Keratinocyte (primary cell): ENCODE data around the gene SRCIN1. TPM values are rescaled to one million over a fixed set of nuclear protein-coding genes. Genes with fewer than 3 reads are reported as not detected.

Experiments used
- DNase-seq: peaks from one replicate; pipeline ENCODE4 v3.0.0-alpha.2; 2011; ENCODE audit warnings: low read depth, missing footprints, low spot score
- FAIRE-seq: peaks from 2 replicates; lab custom pipeline; 2011; peaks lifted over from hg19 to GRCh38; lab: Jason Lieb, UNC
- H2AFZ ChIP-seq: 2 replicates; pipeline ENCODE4 v1.6.0; 2012; ENCODE audit warnings: low read length, control low read depth, inconsistent platforms; ENCODE audit not compliant: control insufficient read depth
- H3K27ac ChIP-seq: 2 replicates; pipeline ENCODE4 v1.5.1; 2011; ENCODE audit warnings: low read length; ENCODE audit not compliant: control insufficient read depth, insufficient read depth
- H3K27me3 ChIP-seq: 3 replicates; pipeline ENCODE4 v1.6.0; 2011; ENCODE audit warnings: low read length; ENCODE audit not compliant: control insufficient read depth, insufficient read depth; ENCODE audit errors: extremely low read depth
- H3K36me3 ChIP-seq, 2 experiments: 2 replicates in 1 of 2; 3 replicates in 1 of 2; pipeline ENCODE4 v1.5.1; 2011; ENCODE audit warnings: low read length in 2 of 2, mild to moderate bottlenecking in 1 of 2; ENCODE audit not compliant: control insufficient read depth in 2 of 2, insufficient read depth in 2 of 2; ENCODE audit errors: extremely low read depth in 1 of 2
- H3K4me1 ChIP-seq: 3 replicates; pipeline ENCODE4 v1.5.1; 2011; ENCODE audit warnings: low read length; ENCODE audit not compliant: control insufficient read depth, insufficient read depth; ENCODE audit errors: extremely low read depth
- H3K4me2 ChIP-seq: 3 replicates; pipeline ENCODE4 v1.6.0; 2011; ENCODE audit warnings: low read depth, low read length; ENCODE audit not compliant: control insufficient read depth, insufficient read depth; ENCODE audit errors: extremely low read depth
- H3K4me3 ChIP-seq, 3 experiments: fragments of 200-600 bp in 1 of 3; sonication (generic) in 1 of 3; 2 replicates in 2 of 3; 3 replicates in 1 of 3; pipeline ENCODE4 v1.5.1; 2011 to 2016; ENCODE audit warnings: low read length in 3 of 3, mild to moderate bottlenecking in 3 of 3, control low read depth in 2 of 3, inconsistent platforms in 1 of 3, low read depth in 1 of 3, mixed read lengths in 1 of 3, mixed run types in 1 of 3, moderate library complexity in 1 of 3; ENCODE audit not compliant: control insufficient read depth in 2 of 3, insufficient read depth in 2 of 3; ENCODE audit errors: extremely low read depth in 1 of 3
- H3K79me2 ChIP-seq: 2 replicates; pipeline ENCODE4 v1.6.0; 2012; ENCODE audit warnings: low read length; ENCODE audit not compliant: control insufficient read depth, insufficient read depth
- H3K9ac ChIP-seq: 3 replicates; pipeline ENCODE4 v1.6.0; 2011; ENCODE audit warnings: low read length; ENCODE audit not compliant: control insufficient read depth, insufficient read depth; ENCODE audit errors: extremely low read depth
- H3K9me1 ChIP-seq: 3 replicates; pipeline ENCODE4 v1.6.0; 2011; ENCODE audit warnings: low read length; ENCODE audit not compliant: control insufficient read depth, insufficient read depth; ENCODE audit errors: extremely low read depth
- H3K9me3 ChIP-seq: 2 replicates; pipeline ENCODE4 v1.5.1; 2012; ENCODE audit warnings: low read depth, low read length; ENCODE audit not compliant: control insufficient read depth
- H4K20me1 ChIP-seq: 3 replicates; pipeline ENCODE4 v1.6.0; 2011; ENCODE audit warnings: low read length; ENCODE audit not compliant: control insufficient read depth, insufficient read depth; ENCODE audit errors: extremely low read depth
- EZH2 ChIP-seq: IDR thresholded peaks from one replicate; pipeline ENCODE4 v1.6.1; 2012; ENCODE audit warnings: inconsistent platforms, mild to moderate bottlenecking, low read length, moderate library complexity
- dilution Hi-C: fragments of 300-500 bp; cut with MboI; formaldehyde crosslinking; loops from one replicate; pipeline ENCODE4 v1.7.0; 2020; ENCODE audit warnings: low sequenced_read_pairs; ENCODE audit not compliant: extremely low pct_ligation_motif_present
- polyA plus RNA-seq, 5 experiments: library from polyadenylated mRNA; depleted of rRNA in 3 of 5; stranded (reverse) in 3 of 5; stranded (forward) in 1 of 5; unstranded in 1 of 5; fragments of >200 nt; gene quantifications; 1 replicate in 1 of 5; 2 replicates in 3 of 5; 3 replicates in 1 of 5; pipeline versions ENCODE4 v1.2.1 to v1.2.3, GENCODE V29; 2011 to 2012; ENCODE audit warnings: missing spikeins in 2 of 5, low read depth in 1 of 5, low replicate concordance in 1 of 5
- TF ChIP-seq, protein P1 (sequence below), 3 experiments: IDR thresholded peaks in 1 of 3; conservative IDR thresholded peaks in 1 of 3; optimal IDR thresholded peaks in 1 of 3; 2 replicates in 2 of 3; 3 replicates in 1 of 3; pipeline versions ENCODE3 to v1.5.1; 2011; ENCODE audit warnings: low read length in 3 of 3, mild to moderate bottlenecking in 3 of 3, moderate library complexity in 2 of 3, control low read depth in 1 of 3, inconsistent platforms in 1 of 3; ENCODE audit not compliant: insufficient read depth in 2 of 3; ENCODE audit errors: extremely low read depth in 1 of 3

Gene SRCIN1
- polyA plus RNA-seq, 1 donor (not counting 4 experiments of a cell fraction or from before 2014, with no cell fraction given), result 0.37 TPM

DNA sequence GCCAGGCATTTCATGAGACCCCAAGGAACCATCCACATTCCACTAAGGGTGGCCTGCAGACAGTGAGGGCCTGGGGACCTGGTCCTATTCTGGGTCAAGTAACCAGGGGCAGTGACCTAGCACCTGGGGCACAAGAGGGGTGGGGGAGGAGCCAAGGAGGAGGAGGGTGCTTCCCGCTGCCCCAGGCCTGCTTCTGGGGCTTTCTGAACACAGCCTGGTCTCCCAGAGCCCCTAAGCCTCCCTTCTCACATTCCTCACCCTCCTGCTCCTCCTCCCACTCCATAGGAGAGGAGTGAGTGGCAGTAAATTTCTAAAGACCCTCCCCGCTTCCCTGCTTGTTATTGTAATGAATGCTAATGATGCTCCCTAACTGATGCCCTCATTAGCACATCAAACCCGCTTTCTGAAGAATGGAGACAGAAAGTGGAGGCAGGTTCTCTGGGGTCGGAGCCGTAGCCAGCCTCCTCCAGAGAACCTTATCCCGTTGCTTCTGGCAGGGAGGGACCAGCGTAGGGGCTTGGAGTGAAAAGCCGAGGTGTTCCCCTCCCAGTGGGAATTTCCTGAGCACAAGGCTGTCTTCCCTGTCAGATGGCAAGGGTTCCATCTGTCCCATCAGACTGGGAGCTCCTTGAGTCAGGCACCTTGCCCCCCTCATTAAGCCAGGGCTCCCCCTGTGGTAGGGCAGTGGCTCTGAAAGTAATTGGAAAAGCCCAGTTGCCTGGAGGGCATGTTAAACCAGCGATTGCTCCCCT, 3.7 kb upstream of the SRCIN1 start:
- TF ChIP-seq EZH2, result no peak
- TF ChIP-seq, protein P1, sequence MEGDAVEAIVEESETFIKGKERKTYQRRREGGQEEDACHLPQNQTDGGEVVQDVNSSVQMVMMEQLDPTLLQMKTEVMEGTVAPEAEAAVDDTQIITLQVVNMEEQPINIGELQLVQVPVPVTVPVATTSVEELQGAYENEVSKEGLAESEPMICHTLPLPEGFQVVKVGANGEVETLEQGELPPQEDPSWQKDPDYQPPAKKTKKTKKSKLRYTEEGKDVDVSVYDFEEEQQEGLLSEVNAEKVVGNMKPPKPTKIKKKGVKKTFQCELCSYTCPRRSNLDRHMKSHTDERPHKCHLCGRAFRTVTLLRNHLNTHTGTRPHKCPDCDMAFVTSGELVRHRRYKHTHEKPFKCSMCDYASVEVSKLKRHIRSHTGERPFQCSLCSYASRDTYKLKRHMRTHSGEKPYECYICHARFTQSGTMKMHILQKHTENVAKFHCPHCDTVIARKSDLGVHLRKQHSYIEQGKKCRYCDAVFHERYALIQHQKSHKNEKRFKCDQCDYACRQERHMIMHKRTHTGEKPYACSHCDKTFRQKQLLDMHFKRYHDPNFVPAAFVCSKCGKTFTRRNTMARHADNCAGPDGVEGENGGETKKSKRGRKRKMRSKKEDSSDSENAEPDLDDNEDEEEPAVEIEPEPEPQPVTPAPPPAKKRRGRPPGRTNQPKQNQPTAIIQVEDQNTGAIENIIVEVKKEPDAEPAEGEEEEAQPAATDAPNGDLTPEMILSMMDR (optimal IDR thresholded peaks at IDR 0.05 in 1 of 3, IDR thresholded peaks at IDR 0.05 in 1 of 3, conservative IDR thresholded peaks at IDR 0.05 in 1 of 3; ENCODE audit: extremely low read depth in 1 of 3, insufficient read depth in 2 of 3, low read length in 3 of 3), result no peak
- dilution Hi-C loops, result no loop called here

DNA sequence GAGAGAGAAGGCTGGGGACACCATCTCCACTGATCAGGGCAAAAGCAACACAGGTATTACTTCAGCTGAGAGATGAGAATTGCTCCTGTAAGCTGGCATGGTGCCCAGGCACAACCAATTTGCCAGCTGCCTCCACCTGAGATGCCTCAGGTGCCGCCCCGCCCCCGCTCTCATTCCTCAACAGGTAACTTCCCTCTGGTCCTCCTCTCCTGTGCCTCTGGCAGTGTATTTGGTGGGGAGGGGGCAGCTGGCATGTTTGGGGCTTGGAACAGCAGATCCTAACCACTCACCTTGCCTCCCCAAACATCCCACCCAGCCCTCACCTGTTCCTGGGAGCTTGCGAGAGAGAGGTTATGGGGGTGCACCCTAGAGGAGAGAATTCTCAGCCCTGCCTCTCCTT, 2.9 kb upstream of the SRCIN1 start:
- no peak overlapping the region for H3K27ac ChIP-seq
- H3K9me3 ChIP-seq, result peaks cover 6% of the 10 kb centered on the region
- H3K9me1 ChIP-seq, result no peaks in the 10 kb centered on the region
- FAIRE-seq (no peak), DNase-seq (no peak)
- no peaks in the 10 kb centered on the region for H3K79me2 ChIP-seq
- H3K4me3 ChIP-seq, result no peak overlapping the region
- peaks cover 60% of the 10 kb centered on the region for H3K27me3 ChIP-seq
- H3K4me1 ChIP-seq, result peaks cover 4% of the 10 kb centered on the region
- TF ChIP-seq, protein P1 (optimal IDR thresholded peaks at IDR 0.05 in 1 of 3, IDR thresholded peaks at IDR 0.05 in 1 of 3, conservative IDR thresholded peaks at IDR 0.05 in 1 of 3; ENCODE audit: extremely low read depth in 1 of 3, insufficient read depth in 2 of 3, low read length in 3 of 3), result no peak
- no peak for TF ChIP-seq EZH2
- H3K9ac ChIP-seq, result no peak overlapping the region
- H3K4me2 ChIP-seq, result no peak overlapping the region
- H3K36me3 ChIP-seq, result no peaks in the 10 kb centered on the region
- H4K20me1 ChIP-seq, result no peaks in the 10 kb centered on the region
- H2AFZ ChIP-seq, result no peak overlapping the region
- dilution Hi-C loops, result no loop called here

More for the DNA sequence above, 3.7 kb upstream of the SRCIN1 start:
- no peak overlapping the region for H3K4me3 ChIP-seq
- H3K9me1 ChIP-seq, result no peaks in the 10 kb centered on the region
- H3K36me3 ChIP-seq, result no peaks in the 10 kb centered on the region
- no peaks in the 10 kb centered on the region for H3K79me2 ChIP-seq
- no peak overlapping the region for H2AFZ ChIP-seq
- no peak overlapping the region for H3K27ac ChIP-seq
- H3K9ac ChIP-seq, result no peak overlapping the region
- no peaks in the 10 kb centered on the region for H4K20me1 ChIP-seq
- no peak for DNase-seq
- H3K4me2 ChIP-seq, result no peak overlapping the region
- peaks cover 4% of the 10 kb centered on the region for H3K4me1 ChIP-seq
- FAIRE-seq, result no peak
- H3K9me3 ChIP-seq, result peaks cover 6% of the 10 kb centered on the region
- H3K27me3 ChIP-seq, result peaks cover 52% of the 10 kb centered on the region
